Panc1 (cell line): ENCODE results near the gene GAD1. TPM values are rescaled to one million over a fixed set of nuclear protein-coding genes. Genes with fewer than 3 reads are reported as not detected.

Source experiments
- ATAC-seq: fragments of 200-7000 bp; cut with Tn5 transposase; 2 replicates; pipeline ENCODE4 v1.9.1; 2020; ENCODE audit warnings: mild to moderate bottlenecking, moderate library complexity
- Bru-seq: library from RNA; stranded (reverse); fragments of 400-500 nt; gene quantifications from one replicate; lab custom pipeline; 2021; lab: Mats Ljungman, UMichigan
- BruChase-seq, 2 experiments: library from RNA; stranded (reverse); fragments of 400-500 nt; gene quantifications; one replicate each; lab custom pipeline; 2021; lab: Mats Ljungman, UMichigan
- BruUV-seq: library from RNA; stranded (reverse); fragments of 400-500 nt; replicated peaks from 2 replicates; lab custom pipeline; 2021; lab: Mats Ljungman, UMichigan
- CTCF ChIA-PET: fragments of 300-600 bp; sonication (Branson Sonifier 250); formaldehyde crosslinking; loops from one replicate; lab custom pipeline; 2022; ENCODE audit warnings: antibody characterized with exemption; lab: Charles Lee
- POLR2A ChIA-PET: fragments of 300-600 bp; sonication (Branson Sonifier 250); formaldehyde crosslinking; loops from one replicate; lab custom pipeline; 2022; ENCODE audit warnings: antibody characterized with exemption; lab: Charles Lee
- DNase-seq: peaks from one replicate; pipeline ENCODE4 v3.0.0-alpha.2; 2010; ENCODE audit warnings: low read depth, low spot score
- H3K27ac ChIP-seq: 2 replicates; pipeline ENCODE4 v1.5.1; 2011; ENCODE audit warnings: mild to moderate bottlenecking, low read length, inconsistent platforms
- H3K27me3 ChIP-seq: fragments of 200-500 bp; sonication (Bioruptor generic); 2 replicates; pipeline ENCODE4 v1.6.0; 2014; ENCODE audit warnings: low read length, inconsistent platforms; ENCODE audit not compliant: control insufficient read depth, insufficient read depth
- H3K36me3 ChIP-seq: fragments of 200-500 bp; sonication (Bioruptor generic); 2 replicates; pipeline ENCODE4 v1.5.1; 2014; ENCODE audit warnings: inconsistent platforms, mild to moderate bottlenecking, low read length, moderate library complexity; ENCODE audit not compliant: control insufficient read depth, insufficient read depth
- H3K4me1 ChIP-seq: 2 replicates; pipeline ENCODE4 v1.5.1; 2011; ENCODE audit warnings: inconsistent platforms, mild to moderate bottlenecking, low read length, moderate library complexity; ENCODE audit not compliant: control insufficient read depth, insufficient read depth
- H3K4me3 ChIP-seq, 2 experiments: 2 replicates each; pipeline ENCODE4 v1.5.1; 2011 to 2012; ENCODE audit warnings: low read depth in 2 of 2, low read length in 2 of 2, mild to moderate bottlenecking in 2 of 2, inconsistent platforms in 1 of 2, moderate library complexity in 1 of 2
- H3K9me3 ChIP-seq: fragments of 200-500 bp; sonication (Bioruptor generic); 2 replicates; pipeline ENCODE4 v1.5.1; 2014; ENCODE audit warnings: low read depth, mild to moderate bottlenecking, inconsistent platforms, low read length, moderate library complexity; ENCODE audit not compliant: control insufficient read depth, insufficient read depth
- CTCF ChIP-seq: fragments of 450-650 bp; IDR thresholded peaks from 2 replicates; pipeline ENCODE4 v1.5.1; 2017; ENCODE audit warnings: mild to moderate bottlenecking
- POLR2AphosphoS5 ChIP-seq: IDR thresholded peaks from 2 replicates; pipeline ENCODE4 v1.6.1; 2012; ENCODE audit warnings: mild to moderate bottlenecking, low read depth, low read length, moderate library complexity
- SIN3A ChIP-seq: IDR thresholded peaks from 2 replicates; pipeline ENCODE4 v1.6.1; 2012; ENCODE audit warnings: low read depth, mild to moderate bottlenecking, low read length, moderate library complexity, borderline replicate concordance; ENCODE audit not compliant: insufficient read depth
- TCF7L2 ChIP-seq: IDR thresholded peaks from 2 replicates; pipeline ENCODE4 v1.6.1; 2011; ENCODE audit warnings: mild to moderate bottlenecking, low read depth, low read length, inconsistent platforms
- in situ Hi-C: cut with HindIII; loops from 2 replicates; pipeline ENCODE4 v1.10.0; 2016; ENCODE audit warnings: low sequenced_read_pairs, low pct_unique_long_range_greater_than_20kb
- intact Hi-C: fragments of 100-400 bp; cut with micrococcal nuclease; formaldehyde crosslinking; loops from one replicate; pipeline ENCODE4 v1.10.0; 2022; ENCODE audit not compliant: unreplicated experiment
- long read RNA-seq: library from polyadenylated mRNA; unstranded; transcript quantifications from one replicate; pipeline ENCODE4 v2.0.0, GENCODE V29; 2021; ENCODE audit not compliant: unreplicated experiment
- polyA plus RNA-seq: library from polyadenylated mRNA; unstranded; fragments of >200 nt; gene quantifications from one replicate; pipeline ENCODE4 v1.2.1, GENCODE V29; 2012; ENCODE audit warnings: missing spikeins; ENCODE audit not compliant: insufficient read length
- total RNA-seq: library from RNA; stranded (reverse); gene quantifications from one replicate; pipeline ENCODE4 v1.2.1, GENCODE V29; 2021; ENCODE audit not compliant: unreplicated experiment
- TF ChIP-seq, protein P1 (sequence below), 2 experiments: IDR thresholded peaks; 2 replicates each; pipeline ENCODE4 v1.6.1; 2011 to 2012; ENCODE audit warnings: low read depth in 2 of 2, control low read depth in 1 of 2, low read length in 1 of 2, mild to moderate bottlenecking in 1 of 2, moderate library complexity in 1 of 2; ENCODE audit not compliant: insufficient read depth in 1 of 2

The GAD1 gene
- total RNA-seq (12.5 TPM), Bru-seq, nascent RNA (percentile 64 among the genes with signal in this experiment), BruChase-seq, experiment 1, labeled RNA remaining after a 2-hour chase (percentile 63 among the genes with signal in this experiment), BruChase-seq, experiment 2, labeled RNA remaining after a 6-hour chase (percentile 58 among the genes with signal in this experiment)
- polyA plus RNA-seq: 10.1 TPM
- long read RNA-seq, partial matches to known transcripts: 3 of 11 reads
- long read RNA-seq, other reads (novel, unspliced or antisense): 2 of 11 reads

GRCh38 chr2:170816504-170817092 is at the start of gene GAD1:
Gene GAD1, plus strand, starts transcription at chr2:170816887. Its CDS starts 1,705 bp downstream, at chr2:170818592.
- DNase-seq (no peak), ATAC-seq (peak; percentile 82)
- Histone ChIP-seq H3K36me3 (no peaks in the 10 kb centered on the region; the same call in 1 of the 2 replicates), H3K4me1 (peaks cover 10% of the 10 kb centered on the region), H3K27ac (peak within 1 kb of the TSS; percentile 81), H3K4me3 (peak within 1 kb of the TSS; percentile 68 to 92), H3K27me3 (no peaks in the 10 kb centered on the region; the same call in none of the 2 replicates), H3K9me3 (no peaks in the 10 kb centered on the region)
- BruUV-seq: no TSS peak
- CTCF ChIA-PET: interaction anchor here (0.7 to 2.1 kb wide), 6 partner anchors 9 to 510 kb away, joined by 3 to 9 read pairs (median 4); partner anchors contain the start of gene GORASP2
- POLR2A ChIA-PET: interaction anchor here (0.7 kb wide), 1 partner anchor 408 kb away, joined by 9 read pairs; no protein-coding TSS in a partner anchor
- no peak for TF ChIP-seq TCF7L2
- peak; percentile 74; the same call in 1 of the 2 replicates for TF ChIP-seq SIN3A
- in situ Hi-C loops (no loop called here), intact Hi-C loops (loop anchor here (5.0 to 10.0 kb wide), 3 partner anchors 102 to 579 kb away; partner anchors contain the start of gene SP5)

DNA sequence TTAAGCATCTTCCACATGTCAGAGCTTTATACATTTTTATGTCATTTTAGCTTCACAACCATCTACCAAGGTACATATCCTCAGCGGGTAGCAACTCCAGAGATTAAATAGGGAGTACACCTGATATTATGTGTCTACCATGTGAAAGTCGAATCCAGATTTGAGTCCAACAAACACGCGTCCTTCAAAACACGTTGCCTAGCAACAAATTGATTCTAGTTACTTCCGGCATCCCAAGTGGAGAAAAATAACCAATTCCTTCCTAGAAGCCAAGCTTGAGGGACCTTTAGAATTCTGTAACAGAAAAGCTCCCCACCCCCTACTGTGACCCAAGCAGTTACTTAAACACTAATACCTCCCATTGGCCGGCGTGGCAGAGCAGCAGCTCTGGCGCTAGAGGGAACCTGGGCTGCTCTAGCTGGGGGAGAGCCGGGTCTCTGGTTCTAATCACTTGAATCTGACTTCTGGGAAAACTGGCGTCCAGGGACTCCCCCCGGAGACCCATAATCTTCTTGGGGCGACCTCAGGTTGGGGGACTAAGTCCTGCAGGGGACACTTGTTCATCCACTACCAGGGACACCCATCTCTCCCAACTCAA is 46.6 kb upstream of the GAD1 start, which contains the start of gene ERICH2:
Gene ERICH2, plus strand, starts transcription at position 371 of the 598 bp plus-strand sequence. CDS start 304 bp downstream, outside the sequence.
- ATAC-seq (peak; percentile 82), DNase-seq (peak; percentile 7)
- TF ChIP-seq, protein P1, sequence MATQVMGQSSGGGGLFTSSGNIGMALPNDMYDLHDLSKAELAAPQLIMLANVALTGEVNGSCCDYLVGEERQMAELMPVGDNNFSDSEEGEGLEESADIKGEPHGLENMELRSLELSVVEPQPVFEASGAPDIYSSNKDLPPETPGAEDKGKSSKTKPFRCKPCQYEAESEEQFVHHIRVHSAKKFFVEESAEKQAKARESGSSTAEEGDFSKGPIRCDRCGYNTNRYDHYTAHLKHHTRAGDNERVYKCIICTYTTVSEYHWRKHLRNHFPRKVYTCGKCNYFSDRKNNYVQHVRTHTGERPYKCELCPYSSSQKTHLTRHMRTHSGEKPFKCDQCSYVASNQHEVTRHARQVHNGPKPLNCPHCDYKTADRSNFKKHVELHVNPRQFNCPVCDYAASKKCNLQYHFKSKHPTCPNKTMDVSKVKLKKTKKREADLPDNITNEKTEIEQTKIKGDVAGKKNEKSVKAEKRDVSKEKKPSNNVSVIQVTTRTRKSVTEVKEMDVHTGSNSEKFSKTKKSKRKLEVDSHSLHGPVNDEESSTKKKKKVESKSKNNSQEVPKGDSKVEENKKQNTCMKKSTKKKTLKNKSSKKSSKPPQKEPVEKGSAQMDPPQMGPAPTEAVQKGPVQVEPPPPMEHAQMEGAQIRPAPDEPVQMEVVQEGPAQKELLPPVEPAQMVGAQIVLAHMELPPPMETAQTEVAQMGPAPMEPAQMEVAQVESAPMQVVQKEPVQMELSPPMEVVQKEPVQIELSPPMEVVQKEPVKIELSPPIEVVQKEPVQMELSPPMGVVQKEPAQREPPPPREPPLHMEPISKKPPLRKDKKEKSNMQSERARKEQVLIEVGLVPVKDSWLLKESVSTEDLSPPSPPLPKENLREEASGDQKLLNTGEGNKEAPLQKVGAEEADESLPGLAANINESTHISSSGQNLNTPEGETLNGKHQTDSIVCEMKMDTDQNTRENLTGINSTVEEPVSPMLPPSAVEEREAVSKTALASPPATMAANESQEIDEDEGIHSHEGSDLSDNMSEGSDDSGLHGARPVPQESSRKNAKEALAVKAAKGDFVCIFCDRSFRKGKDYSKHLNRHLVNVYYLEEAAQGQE (IDR thresholded peaks at IDR 0.05; ENCODE audit: insufficient read depth in 1 of 2, low read depth in 2 of 2, low read length in 1 of 2): no peak
- TF ChIP-seq CTCF (peak; percentile 19), POLR2AphosphoS5 (no peak)
- in situ Hi-C loops (no loop called here), intact Hi-C loops (no loop called here)
- CTCF ChIA-PET: interaction anchor here (0.5 kb wide), 2 partner anchors 12 to 401 kb away, joined by 4 to 6 read pairs; no protein-coding TSS in a partner anchor
- BruUV-seq: TSS peak; percentile 94
- H3K27me3 ChIP-seq: peaks cover 7% of the 10 kb centered on the region; the same call in 1 of the 2 replicates
- peak within 1 kb of the TSS; percentile 68 to 94 for H3K4me3 ChIP-seq
- H3K4me1 ChIP-seq: peaks cover 5% of the 10 kb centered on the region; the same call in 1 of the 2 replicates
- POLR2A ChIA-PET: no interaction called here
- peak within 1 kb of the TSS; percentile 78 for H3K27ac ChIP-seq
- H3K36me3 ChIP-seq: no peaks in the 10 kb centered on the region; the same call in 1 of the 2 replicates
- no peaks in the 10 kb centered on the region for H3K9me3 ChIP-seq
